SK-N-SH treated with all-trans-retinoic acid at 6 μM for 48 hours (cell line): ENCODE results near the gene DAZ4.
"Not testable (repeated sequence)": the region's sequence is repeated elsewhere in the genome, so short reads cannot be mapped to it uniquely, and the experiment has no call there.

ENCODE experiments used
- ATAC-seq: fragments of 200-7000 bp; cut with Tn5 transposase; 3 replicates; pipeline ENCODE4 v1.9.1; 2020; ENCODE audit warnings: mild to moderate bottlenecking, moderate library complexity

Gene DAZ4

DNA sequence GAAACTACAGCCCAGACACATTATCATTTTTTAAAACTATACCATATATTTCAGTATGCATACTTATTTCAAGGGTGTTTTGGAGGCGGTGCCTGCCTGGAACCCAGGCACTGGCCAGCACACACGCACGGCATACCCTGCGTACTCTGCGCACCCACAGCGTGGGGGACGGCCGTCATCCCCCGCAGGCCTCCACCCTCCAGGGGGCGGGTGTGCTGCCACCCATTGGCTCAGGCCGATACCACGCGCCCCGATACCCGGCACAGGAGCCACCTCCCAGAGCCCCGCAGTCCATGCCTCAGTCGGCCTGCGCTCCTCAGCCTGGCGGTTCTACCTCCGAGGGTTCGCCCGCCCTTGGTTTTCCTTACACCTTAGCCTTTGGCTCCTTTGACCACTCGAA, at the start of gene DAZ4:
Gene DAZ4, plus strand, starts transcription at position 301 of the 400 bp plus-strand sequence. CDS start 208 bp downstream, outside the sequence.
- ATAC-seq: not testable (repeated sequence)

GRCh38 chrY:24813293-24813692, 20.4 kb upstream of the DAZ4 start, which contains the start of gene DAZ3:
TSS of gene DAZ3 (minus strand) at chrY:24813393. CDS start at chrY:24813185, 208 bp downstream.
- not testable (repeated sequence) for ATAC-seq

GRCh38 chrY:24821836-24822235, 11.9 kb upstream of the DAZ4 start:
- not testable (repeated sequence) for ATAC-seq

DNA sequence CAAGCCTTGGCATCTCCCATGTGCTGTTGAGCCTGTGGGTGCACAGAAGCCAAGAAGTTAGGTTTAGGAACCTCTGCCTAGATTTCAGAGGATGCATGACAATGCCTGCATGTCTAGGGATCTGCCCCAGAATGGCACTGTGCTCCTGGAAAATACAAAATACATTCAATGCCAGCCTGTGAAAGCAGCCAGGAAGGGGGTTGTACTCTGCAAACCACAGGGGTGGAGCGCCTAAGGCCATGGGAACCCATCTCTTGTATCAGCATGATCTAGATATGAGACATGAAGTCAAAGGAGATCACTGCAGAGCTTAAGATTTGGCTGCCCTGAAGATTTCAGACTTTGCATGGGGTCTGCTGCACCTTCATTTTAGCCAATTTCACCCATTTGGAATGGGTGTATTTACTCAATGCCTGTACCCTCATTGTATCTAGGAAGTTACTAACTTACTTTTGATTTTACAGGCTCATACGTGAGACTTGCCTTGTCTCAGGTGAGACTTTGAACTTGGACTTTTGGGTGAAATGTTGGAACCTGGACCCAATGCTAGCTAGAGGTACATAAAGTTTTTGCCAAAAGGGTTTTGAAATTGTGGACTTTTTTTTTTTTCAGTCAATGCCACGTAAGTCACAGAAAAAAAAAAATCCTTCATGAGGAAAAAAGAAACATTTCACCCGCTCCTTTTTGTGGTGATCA, 9.4 kb upstream of the DAZ4 start:
- ATAC-seq: not testable (repeated sequence)

DNA sequence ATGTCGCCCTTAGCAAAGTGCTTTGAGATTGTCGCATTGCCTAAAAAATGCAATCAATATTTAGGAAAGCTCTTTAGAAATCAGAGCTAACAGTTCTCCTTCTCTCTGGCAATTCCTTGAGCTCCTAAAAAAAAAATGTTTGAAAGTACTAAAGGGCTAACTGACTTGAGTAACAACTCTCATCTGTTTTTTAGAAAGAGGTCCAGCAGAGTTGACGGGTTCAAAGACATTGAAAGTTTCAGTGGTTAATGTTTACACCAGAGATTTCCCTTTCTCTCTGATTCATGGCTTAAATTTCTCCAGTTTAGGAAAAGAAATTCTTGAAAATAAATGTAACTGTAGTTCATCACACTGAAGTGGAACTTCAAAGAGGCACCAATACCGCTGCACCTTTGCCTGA, 8.7 kb upstream of the DAZ4 start:
- ATAC-seq: not testable (repeated sequence)
